HG03139 (cell line): ENCODE results near the gene PCNT.
"Not testable (repeated sequence)": the region's sequence is repeated elsewhere in the genome, so short reads cannot be mapped to it uniquely, and the experiment has no call there.

Experiments used
- ATAC-seq: cut with Tn5 transposase; IDR thresholded peaks from one replicate; pipeline ENCODE4 v1.9.1; 2021; ENCODE audit not compliant: unreplicated experiment

The PCNT gene

DNA sequence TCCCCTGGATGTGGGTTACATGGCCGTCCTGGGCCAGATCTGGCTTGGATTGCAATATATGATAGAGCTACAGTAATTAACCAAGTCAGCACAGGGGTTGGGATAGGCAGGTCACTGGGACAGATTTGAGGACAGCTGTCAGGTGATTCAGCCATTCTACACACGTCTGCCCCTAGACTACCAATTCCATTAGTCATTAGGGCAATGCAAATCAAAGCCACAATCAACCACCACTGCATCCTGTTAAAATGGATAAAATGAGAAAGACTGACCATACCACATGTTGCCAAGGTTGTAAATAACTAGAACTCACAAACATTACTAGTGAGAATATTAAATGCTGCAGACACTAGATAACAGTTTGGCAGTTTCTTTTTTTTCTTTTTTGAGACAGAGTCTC is 16.3 kb upstream of the PCNT start:
- no peak for ATAC-seq

DNA sequence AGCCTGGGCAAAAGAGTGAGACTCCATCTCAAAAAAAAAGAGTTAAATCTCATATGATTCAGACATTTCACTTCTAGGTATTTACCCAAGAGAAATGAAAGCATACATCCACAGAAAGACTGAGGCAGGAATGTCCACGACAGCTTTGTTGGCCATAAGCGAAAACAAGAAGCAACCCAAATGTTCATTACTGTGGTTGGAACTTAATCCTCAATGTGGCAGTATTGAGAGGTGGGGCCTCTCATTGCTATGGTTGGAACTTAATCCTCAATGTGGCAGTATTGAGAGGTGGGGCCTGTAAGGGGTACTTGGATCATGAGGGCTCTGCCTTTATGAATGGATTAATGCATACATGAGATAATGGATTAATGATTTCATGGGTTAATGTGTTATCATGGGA is 15.5 kb upstream of the PCNT start:
- ATAC-seq: no peak

DNA sequence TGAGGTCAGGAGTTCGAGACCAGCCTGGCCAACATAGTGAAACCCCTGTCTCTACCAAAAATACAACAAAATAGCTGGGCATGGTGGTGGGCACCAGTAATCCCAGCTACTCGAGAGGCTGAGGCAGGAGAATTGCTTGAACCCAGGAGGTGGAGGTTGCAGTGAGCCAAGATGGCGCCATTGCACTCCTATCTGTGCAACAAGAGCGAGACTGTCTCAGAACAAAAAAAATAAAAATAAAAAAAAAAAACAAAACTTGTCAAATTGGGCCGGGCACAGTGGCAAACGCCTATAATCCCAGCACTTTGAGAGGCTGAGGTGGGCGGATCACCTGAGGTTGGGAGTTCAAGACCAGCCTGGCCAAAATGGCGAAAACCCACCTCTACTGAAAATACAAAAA is 13.7 kb upstream of the PCNT start:
- ATAC-seq: not testable (repeated sequence)

DNA sequence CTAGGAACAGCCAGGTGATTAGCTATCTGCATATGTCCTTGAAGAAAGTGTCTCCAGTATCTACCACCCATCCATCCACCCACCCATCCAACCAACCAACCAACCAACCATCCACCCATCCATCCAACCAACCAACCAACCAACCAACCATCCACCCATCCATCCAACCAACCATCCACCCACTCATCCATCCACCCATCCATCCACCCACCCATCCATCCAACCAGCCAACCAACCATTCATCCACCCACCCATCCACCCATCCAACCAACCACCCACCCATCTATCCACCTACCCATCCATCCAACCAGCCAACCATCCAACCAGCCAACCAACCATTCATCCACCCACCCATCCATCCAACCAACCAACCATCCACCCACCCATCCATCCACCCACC is 12.4 kb upstream of the PCNT start:
- ATAC-seq: no peak

DNA sequence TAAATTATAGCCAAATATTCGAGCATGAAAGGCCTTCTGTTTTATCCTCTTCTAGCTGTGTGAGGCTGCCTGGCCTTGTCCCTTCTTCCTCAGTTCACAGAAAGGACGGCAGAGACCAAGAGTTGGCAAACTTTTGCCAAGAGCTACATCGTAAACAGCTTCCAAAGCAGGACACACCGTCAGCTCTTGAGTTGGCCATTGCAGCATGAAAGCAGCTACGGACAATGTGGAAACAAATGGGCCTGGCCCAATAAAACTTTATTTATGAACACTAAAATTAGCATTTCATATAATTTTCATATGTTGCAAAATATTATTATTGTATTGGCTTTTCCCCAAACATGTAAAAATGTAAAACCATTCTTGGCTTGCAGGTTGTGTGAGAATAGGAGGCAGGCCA is 11.0 kb upstream of the PCNT start:
- no peak for ATAC-seq

DNA sequence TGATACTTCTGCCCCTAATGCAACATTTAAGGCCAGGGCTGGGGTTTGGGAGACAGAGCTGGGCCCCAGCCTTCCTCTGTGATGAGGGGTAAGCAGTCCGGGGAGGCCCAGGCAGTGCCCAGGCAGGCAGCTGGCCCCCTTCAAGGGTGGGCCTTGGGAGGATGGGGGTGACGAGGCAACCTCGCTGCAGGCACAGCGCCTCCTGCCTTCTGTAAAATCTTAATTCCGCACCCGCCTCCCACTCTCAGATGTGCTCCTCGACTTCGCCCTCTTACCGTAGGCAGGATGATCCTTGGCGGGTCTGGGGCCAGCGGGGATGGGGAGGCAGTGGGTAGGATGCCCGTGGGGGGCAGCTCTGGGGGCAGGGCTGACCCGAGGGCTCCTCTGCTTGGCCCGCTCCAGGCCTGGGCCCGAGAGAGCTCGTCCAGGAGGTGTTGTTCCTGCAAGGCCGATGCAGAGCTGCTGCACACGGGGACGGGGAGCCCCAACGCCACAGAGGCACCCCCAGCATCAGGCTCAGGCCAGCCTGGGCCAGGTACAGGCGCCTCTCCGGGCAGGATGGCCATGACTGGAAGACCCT is 9.4 kb upstream of the PCNT start:
- ATAC-seq: no peak

DNA sequence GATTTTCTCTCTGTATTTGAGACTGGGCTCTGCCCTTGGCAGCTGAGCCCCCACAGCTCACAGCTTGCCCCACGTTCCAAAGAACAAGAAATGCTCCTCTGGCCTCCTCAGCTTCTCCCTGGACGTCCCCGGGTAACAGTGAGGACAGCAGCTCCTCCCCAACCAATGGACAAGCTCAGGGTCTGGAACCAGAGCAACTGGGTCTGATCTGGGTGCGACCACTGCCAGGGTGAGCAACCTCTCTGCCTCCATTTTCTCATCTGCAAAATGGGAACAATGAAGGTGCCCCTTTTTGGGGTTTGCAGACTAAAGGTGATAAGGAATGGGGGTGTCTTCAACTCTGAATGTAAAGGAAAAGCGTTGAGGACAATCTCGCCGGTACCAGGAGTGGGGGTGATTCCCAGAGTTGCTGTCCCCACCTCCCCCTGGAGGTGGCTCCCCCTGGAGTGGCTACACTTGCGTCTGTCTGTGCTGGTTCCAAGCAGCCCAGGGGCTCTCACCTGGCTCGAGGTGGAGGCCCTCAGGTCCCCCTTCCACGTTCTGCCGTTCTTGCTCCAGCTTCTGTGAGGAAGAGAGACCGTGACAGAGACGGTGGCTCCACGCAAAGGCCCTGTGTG is 7.1 kb upstream of the PCNT start:
- ATAC-seq: no peak

DNA sequence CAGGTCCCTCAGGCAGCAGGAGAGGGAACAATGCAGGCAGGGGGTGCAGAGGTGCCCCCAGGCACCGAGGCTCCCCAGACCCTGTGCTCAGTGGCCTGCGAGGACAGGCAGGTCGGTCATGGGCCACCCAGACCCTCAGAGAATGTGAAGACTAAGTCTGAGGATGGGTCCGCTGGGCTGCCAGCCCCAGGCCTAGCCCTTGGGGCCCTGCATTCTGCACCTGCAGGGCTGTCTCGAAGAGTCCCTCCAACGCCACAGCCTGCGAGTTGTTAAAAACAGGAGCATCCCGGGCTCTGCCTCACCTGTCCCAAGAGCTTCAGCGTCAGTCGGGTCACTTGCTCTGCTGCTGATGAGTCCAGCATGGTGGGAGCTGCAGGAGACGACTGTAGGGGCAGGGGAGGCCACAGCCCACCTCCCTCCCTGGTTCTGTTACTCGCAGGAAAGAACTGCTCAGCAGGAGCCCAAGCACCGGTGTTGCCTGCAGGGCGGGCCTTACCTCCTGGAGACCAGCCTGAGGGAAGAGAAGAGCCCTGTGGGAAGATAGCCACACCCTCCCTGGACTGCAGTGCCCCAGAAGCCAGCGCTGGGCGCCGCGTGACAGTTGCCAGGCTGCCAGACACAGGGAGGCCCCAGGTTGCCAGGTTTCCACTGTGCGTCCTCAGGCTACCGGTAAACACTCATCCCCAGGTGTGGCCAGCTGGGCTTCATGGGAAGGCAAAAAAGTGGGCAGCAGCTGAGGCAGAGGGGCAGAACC is 6.1 kb upstream of the PCNT start:
- no peak for ATAC-seq

DNA sequence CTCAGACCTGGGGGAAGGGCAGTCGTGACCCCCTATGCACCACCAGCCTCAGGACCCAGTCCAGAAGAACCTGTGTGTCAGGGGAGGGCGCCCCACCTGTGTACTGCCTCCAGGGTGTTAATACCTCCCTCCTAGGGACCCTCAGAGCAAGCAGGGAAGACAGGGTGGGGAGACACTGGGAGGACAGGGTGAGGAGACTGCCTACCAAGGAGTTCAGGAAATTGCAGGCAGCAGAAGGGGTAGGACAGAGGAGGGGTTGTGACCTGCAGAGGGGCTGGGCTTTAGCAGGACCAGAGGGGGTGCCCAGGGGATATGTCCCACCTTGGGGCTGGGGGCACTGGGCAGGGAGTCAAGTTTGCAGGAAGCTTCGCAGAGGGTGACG is 5.5 kb upstream of the PCNT start:
- no peak for ATAC-seq

DNA sequence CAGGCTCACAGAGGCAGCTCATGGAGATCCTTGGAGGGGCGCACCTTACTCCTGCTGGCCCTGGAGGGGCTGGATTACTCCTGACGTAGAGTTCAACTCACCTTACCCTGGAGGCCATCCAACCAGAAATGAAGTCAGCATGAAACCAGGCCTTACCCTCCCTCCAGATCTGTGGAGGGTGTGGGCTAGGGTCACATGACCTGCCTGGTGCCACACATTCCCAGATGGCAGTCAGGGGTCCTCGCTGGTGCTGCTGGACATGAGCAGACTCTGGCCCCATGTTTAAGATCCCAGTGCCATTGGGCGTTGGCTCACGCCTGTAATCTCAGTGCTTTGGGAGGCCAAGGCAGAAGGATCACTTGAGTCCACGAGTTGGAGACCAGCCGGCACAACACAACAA is 4.8 kb upstream of the PCNT start:
- ATAC-seq: no peak

DNA sequence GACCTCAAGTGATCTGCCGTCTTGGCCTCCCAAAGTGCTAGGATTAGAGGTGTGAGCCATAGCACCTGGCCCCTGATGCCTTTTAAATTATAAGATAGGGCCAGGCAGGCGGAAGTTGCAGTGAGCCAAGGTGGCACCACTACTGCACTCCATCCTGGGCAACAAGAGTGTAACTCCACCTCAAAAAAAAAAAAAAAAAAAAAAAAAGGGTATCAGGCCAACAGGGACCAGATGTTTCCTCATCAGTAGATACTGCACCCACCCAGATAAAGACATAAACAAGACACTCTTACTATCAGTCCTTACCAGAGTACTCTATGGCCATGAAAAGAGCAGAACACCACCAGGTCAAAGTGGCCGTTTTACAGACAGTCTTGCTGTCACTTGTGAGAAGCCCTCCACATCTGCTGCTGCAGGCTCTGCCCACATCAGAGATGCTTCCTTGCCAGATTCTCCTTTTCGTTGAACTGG is 3.6 kb upstream of the PCNT start:
- ATAC-seq: no peak

DNA sequence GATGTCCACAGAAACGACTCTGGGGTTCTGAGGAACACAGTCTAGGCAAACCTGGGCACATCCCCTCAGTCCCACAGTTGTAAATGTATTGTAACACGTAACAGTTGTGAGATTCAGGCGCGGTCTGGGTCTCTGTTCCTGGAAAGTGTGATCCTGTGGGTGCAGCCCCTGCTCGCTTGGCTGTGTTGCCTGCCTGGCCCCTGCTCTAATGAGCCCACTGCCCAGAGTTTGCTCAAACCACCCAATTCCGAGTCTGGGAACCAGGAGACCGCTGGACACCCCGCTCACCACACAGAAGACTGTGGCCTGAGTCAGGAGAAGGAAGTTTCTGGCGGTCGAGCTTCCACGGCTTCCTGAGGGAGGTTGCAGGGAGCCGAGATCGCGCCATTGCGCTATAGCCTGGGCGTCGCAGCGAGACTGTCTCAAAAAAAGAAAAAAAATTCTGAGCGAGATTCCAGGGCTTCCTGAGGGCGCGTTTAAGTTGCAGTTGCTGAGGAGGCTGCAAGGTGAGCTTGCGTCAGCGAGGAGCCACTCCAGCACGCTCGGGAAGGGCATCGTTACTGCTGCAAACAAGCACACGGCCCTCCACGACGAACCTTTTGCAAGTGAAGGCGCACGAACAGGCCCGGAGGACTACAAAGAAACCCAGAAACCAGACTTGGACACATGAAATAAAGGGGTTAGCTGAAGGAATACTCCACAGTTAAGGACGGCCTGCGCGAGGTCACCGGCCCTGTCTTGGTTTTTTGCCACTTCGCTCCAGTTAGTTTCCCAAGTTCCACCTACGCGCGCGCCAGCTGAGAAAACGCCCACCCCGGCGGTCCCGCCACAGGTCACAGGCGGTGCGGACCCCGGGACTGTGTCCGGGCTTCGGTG is 1.4 kb upstream of the PCNT start:
- no peak for ATAC-seq

DNA sequence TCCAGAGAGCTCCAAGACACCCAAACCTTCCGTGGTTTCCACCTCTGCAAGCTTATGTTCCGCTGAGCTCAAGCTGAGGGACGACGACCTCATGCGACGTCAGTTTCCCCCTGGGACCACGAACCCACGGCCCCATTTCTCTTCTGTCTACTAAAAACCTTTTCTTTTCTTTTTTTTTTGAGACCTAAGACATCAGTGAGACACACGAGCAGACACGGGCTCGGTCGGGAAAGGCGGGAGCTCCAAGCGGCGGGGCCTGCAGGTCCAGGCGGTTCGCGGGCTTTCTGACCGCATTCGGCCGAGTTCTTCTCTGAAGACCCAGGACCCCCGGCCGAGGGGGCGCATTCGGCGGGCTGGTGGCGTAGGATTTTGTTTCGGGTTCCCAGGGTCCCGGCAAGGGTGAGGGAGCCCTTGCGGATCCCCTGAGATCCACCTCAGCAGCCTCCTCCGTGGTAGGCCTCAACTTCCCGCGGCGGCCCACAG is 688 bp upstream of the PCNT start:
- no peak for ATAC-seq

DNA sequence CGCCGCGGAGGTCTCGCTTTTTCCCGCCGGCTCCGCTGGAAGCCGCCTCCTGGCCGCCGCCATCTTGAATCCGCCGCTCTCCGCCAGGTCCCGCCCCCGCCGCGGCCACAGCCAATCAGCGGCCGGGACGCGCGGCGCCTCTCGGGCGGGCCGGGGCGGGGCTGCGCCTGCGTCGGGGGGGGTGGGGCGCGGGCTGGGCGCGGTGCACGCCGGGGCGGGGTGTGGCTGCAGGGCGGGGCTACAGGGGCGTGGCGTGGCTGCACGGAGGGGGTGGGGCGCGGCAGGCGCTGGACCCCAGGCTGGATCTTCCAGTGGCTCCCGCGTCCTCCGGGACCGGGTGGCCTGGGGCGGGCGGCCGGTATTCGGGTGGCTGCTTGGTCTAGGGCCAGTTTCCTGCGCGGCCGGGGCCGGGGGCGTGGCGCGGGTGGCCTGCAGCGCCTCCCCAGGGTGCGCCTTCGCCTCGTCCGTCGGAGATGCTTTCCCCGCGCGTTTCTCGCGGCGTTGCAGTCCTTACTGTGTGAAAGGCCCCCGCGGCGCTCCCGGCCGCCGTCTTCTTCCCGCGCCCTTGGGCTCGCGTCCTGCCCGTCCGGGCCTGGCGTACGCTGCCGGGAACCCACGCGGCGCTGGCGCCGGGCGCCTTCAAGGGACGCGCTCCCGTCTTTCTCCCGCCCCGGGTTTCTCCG is 575 bp downstream of the PCNT start:
- ATAC-seq: peak; percentile 35

DNA sequence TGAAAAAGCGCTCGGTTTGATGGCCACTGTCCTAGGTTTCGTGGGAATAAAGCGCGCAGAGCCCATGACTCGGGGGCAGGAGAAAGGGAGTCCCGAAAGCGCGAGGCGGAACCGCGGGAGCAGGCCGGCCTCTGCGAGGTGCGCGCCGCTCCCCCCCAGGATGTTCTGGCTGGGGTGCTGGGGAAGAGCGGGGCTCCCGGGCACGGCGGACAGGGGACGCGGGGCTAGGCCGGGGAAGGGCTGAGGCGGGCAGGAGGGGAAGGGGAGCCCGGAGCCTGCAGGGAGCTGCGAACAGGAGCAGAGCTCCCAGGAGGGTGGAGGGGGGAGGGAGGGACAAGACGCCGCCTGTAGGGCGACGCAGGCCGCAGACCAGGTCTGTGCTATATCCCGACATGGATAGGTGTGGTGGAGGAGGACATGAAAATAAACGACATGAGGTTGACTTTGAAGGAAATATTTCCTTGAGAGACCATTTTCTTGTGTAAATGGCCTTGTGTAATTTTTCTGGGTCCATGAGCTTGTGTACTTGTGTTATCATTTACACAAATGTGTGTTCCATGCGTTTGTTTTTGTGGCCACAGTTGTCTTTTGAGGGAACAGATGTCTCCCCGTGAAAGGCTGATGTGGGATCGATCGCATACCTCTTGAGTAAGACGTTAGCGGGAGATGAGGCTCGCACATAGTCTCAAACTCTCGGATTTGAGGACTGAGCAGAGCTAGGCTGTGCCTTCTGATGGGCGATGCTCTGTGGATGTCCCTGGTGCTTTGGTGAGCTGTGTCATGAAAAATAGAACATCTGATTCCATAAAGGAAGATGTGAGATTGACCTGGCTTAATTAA is 1.3 kb downstream of the PCNT start:
- ATAC-seq: no peak

DNA sequence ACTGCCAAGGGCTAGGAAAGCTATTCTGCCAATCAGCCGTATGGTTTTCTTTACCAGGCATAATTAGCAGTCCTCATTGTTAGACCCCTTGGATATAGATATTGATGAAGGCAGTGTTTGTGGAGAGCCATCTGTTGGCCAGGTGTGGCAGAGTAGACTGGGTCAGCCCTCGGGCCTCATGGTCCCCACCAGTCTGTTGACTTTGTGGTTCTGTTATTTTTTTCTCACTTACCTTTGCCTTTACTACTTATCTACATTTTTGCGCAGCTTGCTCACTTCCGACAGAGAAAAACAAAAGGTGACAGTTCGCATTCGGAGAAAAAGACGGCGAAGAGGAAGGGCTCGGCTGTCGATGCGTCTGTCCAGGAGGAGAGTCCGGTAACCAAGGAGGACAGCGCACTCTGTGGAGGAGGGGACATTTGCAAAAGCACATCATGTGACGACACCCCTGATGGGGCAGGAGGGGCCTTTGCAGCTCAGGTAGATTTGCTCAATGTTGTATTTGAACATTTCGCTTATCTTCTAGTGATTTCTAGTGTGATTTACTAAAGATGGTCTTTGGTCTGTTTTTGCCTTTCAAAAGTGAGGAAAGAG is 2.3 kb downstream of the PCNT start:
- no peak for ATAC-seq

DNA sequence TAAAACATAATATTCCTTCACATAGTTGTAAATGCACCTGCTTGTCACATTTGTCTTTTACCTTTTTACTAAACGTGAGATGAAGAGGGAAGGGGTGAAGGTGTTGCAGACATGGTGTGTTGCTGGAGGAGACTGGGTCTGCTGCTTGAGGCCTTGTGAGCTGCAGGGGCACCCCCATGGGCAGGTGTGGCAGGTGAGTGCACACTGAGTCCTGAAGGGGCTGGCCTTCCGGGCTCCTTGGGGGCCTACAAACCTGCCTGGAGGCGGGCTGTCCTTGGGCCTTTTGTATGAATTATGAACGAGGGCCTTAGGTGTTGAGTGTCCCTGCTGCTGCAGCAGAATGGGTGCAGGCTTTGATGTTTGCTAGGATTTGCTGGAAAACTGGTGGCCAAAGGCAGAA is 3.8 kb downstream of the PCNT start:
- no peak for ATAC-seq

DNA sequence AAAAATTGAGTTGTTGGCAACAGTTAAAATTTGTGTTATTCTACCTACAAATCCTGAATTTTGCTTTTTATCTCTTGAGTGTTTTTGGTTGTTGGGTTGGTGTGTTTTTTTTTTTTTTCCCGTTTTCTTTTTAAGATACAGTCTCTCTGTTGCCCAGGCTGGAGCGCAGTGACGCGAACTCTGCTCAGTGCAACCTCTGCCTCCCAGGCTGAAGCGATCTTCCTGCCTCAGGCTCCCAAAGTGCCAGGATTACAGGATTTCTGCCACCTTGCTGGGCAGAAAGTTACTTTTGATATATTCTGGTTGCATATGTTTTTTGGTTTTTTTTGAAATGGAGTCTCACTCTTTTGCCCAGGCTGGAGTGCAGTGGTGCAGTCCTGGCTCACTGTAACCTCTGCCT is 4.2 kb downstream of the PCNT start:
- ATAC-seq: no peak

DNA sequence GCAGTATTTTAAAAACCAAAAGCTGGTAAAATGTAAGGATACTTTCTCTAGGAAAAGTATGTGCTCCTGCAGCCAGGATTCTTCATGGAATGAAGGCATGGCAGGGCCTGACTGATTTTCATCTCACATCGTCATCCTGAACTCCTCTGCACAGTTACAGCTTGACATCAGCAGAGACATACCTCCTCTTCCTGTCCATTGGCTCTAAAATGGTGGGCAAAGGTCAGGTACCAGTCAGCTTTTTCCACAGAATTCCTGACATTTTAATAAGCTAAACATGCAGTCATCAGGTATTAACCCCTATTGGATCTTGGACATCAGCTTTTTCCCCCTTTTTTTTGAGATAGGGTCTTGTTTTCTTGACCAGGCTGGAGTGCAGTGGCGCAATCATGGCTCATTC is 5.8 kb downstream of the PCNT start:
- ATAC-seq: no peak
